ENCODE measurements around the gene NEURL4. TPM values are rescaled to one million over a fixed set of nuclear protein-coding genes. Genes with fewer than 3 reads are reported as not detected.
A peak's percentile ranks its signal among the peaks of the same experiment; 100 is the strongest.

The NEURL4 gene
- polyA plus RNA-seq, 1 donor = 28.7 TPM

GRCh38 chr17:7304179-7304578 lies 25.0 kb downstream of the NEURL4 start:
- no peaks in the 10 kb centered on the region for H3K9me3 ChIP-seq (ENCODE audit: control insufficient read depth, low read depth, low read length)
- no peak overlapping the region for H3K4me3 ChIP-seq (ENCODE audit: low read length)
- no peaks in the 10 kb centered on the region for H3K27me3 ChIP-seq (ENCODE audit: control insufficient read depth, insufficient read depth, low read length)
- WGBS (ENCODE audit: insufficient coverage, low lambda C conversion rate) = 97% methylated on average over 5 of the region's 7 CpGs
- peaks cover 3% of the 10 kb centered on the region for H3K4me1 ChIP-seq (ENCODE audit: control insufficient read depth, insufficient read depth, low read length)
- H3K36me3 ChIP-seq (ENCODE audit: control insufficient read depth, insufficient read depth, low read length) = no peaks in the 10 kb centered on the region
- H3K27ac ChIP-seq (ENCODE audit: low read length) = no peak overlapping the region
- DNase-seq = no peak

GRCh38 chr17:7296189-7296861 lies 32.8 kb downstream of the NEURL4 start:
- H3K4me3 ChIP-seq (ENCODE audit: low read length) = no peak overlapping the region
- H3K4me1 ChIP-seq (ENCODE audit: control insufficient read depth, insufficient read depth, low read length) = peaks cover 34% of the 10 kb centered on the region
- no peak overlapping the region for H3K27ac ChIP-seq (ENCODE audit: low read length)

DNA sequence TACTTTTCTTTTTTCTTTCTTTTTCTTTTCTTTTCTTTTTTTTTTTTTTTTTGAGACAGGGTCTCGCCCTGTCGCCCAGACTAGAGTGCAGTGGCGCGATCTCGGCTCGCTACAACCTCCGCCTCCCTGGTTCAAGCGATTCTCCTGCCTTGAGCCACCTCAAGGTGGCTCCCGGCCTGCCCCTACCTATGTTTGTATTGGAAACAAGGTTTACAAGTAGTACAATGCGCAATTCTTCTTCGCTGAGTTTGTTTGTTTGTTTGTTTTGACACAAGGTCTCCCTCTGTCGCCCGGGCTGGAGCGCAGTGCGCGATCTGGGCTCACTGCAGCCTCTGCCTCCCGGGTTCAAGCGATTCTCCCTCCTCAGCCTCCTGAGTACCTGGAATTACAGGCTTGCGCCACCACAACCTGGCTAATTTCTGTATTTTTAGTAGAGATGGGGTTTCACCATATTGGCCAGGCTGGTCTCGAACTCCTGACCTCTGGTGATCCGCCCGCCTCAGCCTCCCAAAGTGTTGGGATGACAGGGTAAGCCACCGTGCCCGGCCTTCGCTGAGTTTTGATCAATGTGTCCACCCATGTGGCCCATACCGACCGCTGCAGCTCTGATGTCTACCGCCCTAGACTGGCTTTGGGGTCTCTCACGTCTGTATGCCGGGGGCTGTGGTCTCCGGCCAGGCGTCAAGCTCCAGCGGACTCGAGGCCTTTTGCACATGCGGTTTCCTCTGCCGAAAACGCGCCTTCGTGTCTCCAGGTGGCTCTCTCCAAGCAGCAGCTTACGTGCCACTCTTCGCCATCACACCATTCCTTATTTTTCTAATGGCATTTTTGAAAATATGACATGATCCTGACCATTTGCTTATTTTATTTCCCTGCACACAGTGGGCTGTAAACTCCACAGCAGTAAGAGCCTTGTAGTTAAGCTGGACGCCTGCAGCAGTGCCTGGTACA lies 33.6 kb downstream of the NEURL4 start:
- Histone ChIP-seq H3K27ac (ENCODE audit: low read length) (no peak overlapping the region), H3K4me1 (ENCODE audit: control insufficient read depth, insufficient read depth, low read length) (peaks cover 34% of the 10 kb centered on the region), H3K27me3 (ENCODE audit: control insufficient read depth, insufficient read depth, low read length) (peaks cover 37% of the 10 kb centered on the region), H3K9me3 (ENCODE audit: control insufficient read depth, low read depth, low read length) (peaks cover 6% of the 10 kb centered on the region), H3K36me3 (ENCODE audit: control insufficient read depth, insufficient read depth, low read length) (no peaks in the 10 kb centered on the region), H3K4me3 (ENCODE audit: low read length) (peak overlapping the region; percentile 31)
- DNase-seq = no peak
- WGBS (ENCODE audit: insufficient coverage, low lambda C conversion rate) = no CpG with 5 or more reads among the region's 42 CpGs

More at GRCh38 chr17:7296189-7296861, 32.8 kb downstream of the NEURL4 start:
- no peaks in the 10 kb centered on the region for H3K36me3 ChIP-seq (ENCODE audit: control insufficient read depth, insufficient read depth, low read length)
- H3K9me3 ChIP-seq (ENCODE audit: control insufficient read depth, low read depth, low read length) = peaks cover 6% of the 10 kb centered on the region
- WGBS (ENCODE audit: insufficient coverage, low lambda C conversion rate) = no CpG with 5 or more reads among the region's 51 CpGs
- DNase-seq = peak; percentile 71 to 74
- peaks cover 34% of the 10 kb centered on the region for H3K27me3 ChIP-seq (ENCODE audit: control insufficient read depth, insufficient read depth, low read length)

- DNase-seq = peak; percentile 92 to 95
- H3K27ac ChIP-seq (ENCODE audit: low read length) = no peak within 1 kb of the TSS
- peaks cover 34% of the 10 kb centered on the region for H3K4me1 ChIP-seq (ENCODE audit: control insufficient read depth, insufficient read depth, low read length)
- peaks cover 37% of the 10 kb centered on the region for H3K27me3 ChIP-seq (ENCODE audit: control insufficient read depth, insufficient read depth, low read length)
- no peaks in the 10 kb centered on the region for H3K36me3 ChIP-seq (ENCODE audit: control insufficient read depth, insufficient read depth, low read length)
- H3K9me3 ChIP-seq (ENCODE audit: control insufficient read depth, low read depth, low read length) = peaks cover 6% of the 10 kb centered on the region
- H3K4me3 ChIP-seq (ENCODE audit: low read length) = peak within 1 kb of the TSS; percentile 31
- WGBS (ENCODE audit: insufficient coverage, low lambda C conversion rate) = 0% methylated on average over 2 of the region's 57 CpGs
Observed at GRCh38 chr17:7294614-7295153, 34.5 kb downstream of the NEURL4 start, which contains the start of gene YBX2. Gene YBX2 (minus strand): TSS chr17:7294639. CDS start chr17:7294500, 139 bp downstream.

DNA sequence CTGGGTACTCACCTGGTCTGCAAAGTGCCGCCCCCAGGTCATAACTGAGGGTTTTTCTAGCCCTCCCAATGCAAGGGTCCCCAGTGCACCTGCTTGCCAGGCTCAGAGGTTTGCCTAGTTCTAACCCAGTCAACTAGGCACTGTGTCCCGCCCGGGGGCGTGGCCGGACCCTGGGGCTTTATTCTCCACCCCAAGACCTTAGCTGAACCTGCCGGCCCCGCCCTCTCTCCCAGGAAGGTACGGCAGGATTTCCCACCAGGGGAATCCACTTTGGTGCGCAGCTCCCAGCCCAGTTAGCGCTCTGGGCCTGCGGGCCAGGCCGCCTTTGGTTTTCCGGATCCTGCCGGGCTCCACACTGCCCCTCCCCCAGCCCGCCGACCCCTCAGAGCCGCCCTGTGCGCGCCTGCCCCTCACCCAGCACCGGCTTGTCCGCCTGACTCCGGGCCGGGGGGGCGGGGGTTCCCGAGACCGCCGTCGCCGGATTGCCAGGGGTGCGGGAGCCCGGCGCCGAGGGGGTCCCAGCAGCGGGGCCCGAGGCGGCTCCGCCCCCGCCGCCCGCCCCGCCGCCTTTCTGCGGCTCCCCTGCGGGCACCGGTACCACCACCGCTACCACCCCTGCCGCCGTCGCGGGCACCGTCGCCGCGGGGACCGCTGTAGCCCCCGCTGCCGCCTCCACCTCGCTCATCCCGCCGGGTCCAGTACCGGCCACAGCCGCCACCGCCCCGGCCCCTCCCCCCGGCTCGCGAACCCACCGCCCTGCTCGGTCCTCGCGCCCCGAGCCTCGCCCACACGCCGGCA lies 35.1 kb downstream of the NEURL4 start:
- H3K27ac ChIP-seq (ENCODE audit: low read length) = no peak overlapping the region
- no CpG with 5 or more reads among the region's 75 CpGs for WGBS (ENCODE audit: insufficient coverage, low lambda C conversion rate)
- peaks cover 6% of the 10 kb centered on the region for H3K9me3 ChIP-seq (ENCODE audit: control insufficient read depth, low read depth, low read length)
- peaks cover 37% of the 10 kb centered on the region for H3K27me3 ChIP-seq (ENCODE audit: control insufficient read depth, insufficient read depth, low read length)
- peak; percentile 31 to 64 for DNase-seq
- no peak overlapping the region for H3K4me3 ChIP-seq (ENCODE audit: low read length)
- H3K36me3 ChIP-seq (ENCODE audit: control insufficient read depth, insufficient read depth, low read length) = no peaks in the 10 kb centered on the region
- H3K4me1 ChIP-seq (ENCODE audit: control insufficient read depth, insufficient read depth, low read length) = peaks cover 34% of the 10 kb centered on the region

- Histone ChIP-seq H3K36me3 (ENCODE audit: control insufficient read depth, insufficient read depth, low read length) (no peaks in the 10 kb centered on the region), H3K4me1 (ENCODE audit: control insufficient read depth, insufficient read depth, low read length) (peaks cover 34% of the 10 kb centered on the region), H3K9me3 (ENCODE audit: control insufficient read depth, low read depth, low read length) (peaks cover 6% of the 10 kb centered on the region), H3K27ac (ENCODE audit: low read length) (no peak overlapping the region), H3K27me3 (ENCODE audit: control insufficient read depth, insufficient read depth, low read length) (peaks cover 37% of the 10 kb centered on the region), H3K4me3 (ENCODE audit: low read length) (no peak overlapping the region)
- 80% methylated on average over 1 of the region's 11 CpGs for WGBS (ENCODE audit: insufficient coverage, low lambda C conversion rate)
- DNase-seq = no peak
Observed at GRCh38 chr17:7293159-7293558, 36.0 kb downstream of the NEURL4 start.

GRCh38 chr17:7292729-7293128 lies 36.4 kb downstream of the NEURL4 start:
- H3K4me3 ChIP-seq (ENCODE audit: low read length) = no peak overlapping the region
- H3K4me1 ChIP-seq (ENCODE audit: control insufficient read depth, insufficient read depth, low read length) = peaks cover 34% of the 10 kb centered on the region
- no peak overlapping the region for H3K27ac ChIP-seq (ENCODE audit: low read length)

DNA sequence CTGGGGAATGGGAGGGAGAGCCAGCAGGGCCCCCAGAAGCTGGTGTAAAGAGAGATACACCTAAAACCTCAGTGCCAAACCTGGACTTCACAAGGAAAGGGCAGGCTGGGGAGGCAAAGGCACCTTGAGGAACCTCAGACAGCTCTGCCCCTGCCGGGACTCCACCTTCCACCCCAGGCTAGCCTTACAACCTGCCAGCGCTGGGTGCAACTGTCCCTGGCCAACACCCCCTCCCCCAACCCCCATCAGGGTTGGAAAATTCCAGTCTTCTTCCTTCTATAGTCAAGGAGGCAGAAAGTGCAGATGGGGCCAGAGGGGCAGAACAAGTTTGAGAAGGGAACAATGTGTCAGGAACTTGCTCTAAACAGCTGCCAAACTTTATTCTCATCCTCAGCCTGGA lies 36.9 kb downstream of the NEURL4 start:
- H3K27me3 ChIP-seq (ENCODE audit: control insufficient read depth, insufficient read depth, low read length) = peaks cover 37% of the 10 kb centered on the region
- peaks cover 6% of the 10 kb centered on the region for H3K9me3 ChIP-seq (ENCODE audit: control insufficient read depth, low read depth, low read length)
- DNase-seq = no peak
- WGBS (ENCODE audit: insufficient coverage, low lambda C conversion rate) = no CpG with 5 or more reads among the region's 2 CpGs
- H3K36me3 ChIP-seq (ENCODE audit: control insufficient read depth, insufficient read depth, low read length) = no peaks in the 10 kb centered on the region
- no peak overlapping the region for H3K27ac ChIP-seq (ENCODE audit: low read length)
- H3K4me3 ChIP-seq (ENCODE audit: low read length) = no peak overlapping the region
- peaks cover 34% of the 10 kb centered on the region for H3K4me1 ChIP-seq (ENCODE audit: control insufficient read depth, insufficient read depth, low read length)

More at GRCh38 chr17:7292729-7293128, 36.4 kb downstream of the NEURL4 start:
- WGBS (ENCODE audit: insufficient coverage, low lambda C conversion rate) = no CpG with 5 or more reads among the region's 6 CpGs
- H3K9me3 ChIP-seq (ENCODE audit: control insufficient read depth, low read depth, low read length) = peaks cover 6% of the 10 kb centered on the region
- peak in 1 of 2 donors; percentile 62 for DNase-seq
- peaks cover 37% of the 10 kb centered on the region for H3K27me3 ChIP-seq (ENCODE audit: control insufficient read depth, insufficient read depth, low read length)
- H3K36me3 ChIP-seq (ENCODE audit: control insufficient read depth, insufficient read depth, low read length) = no peaks in the 10 kb centered on the region

- H3K36me3 ChIP-seq (ENCODE audit: control insufficient read depth, insufficient read depth, low read length) = no peaks in the 10 kb centered on the region
- WGBS (ENCODE audit: insufficient coverage, low lambda C conversion rate) = no CpG with 5 or more reads among the region's 11 CpGs
- peaks cover 6% of the 10 kb centered on the region for H3K9me3 ChIP-seq (ENCODE audit: control insufficient read depth, low read depth, low read length)
- no peak overlapping the region for H3K4me3 ChIP-seq (ENCODE audit: low read length)
- DNase-seq = no peak
- H3K27me3 ChIP-seq (ENCODE audit: control insufficient read depth, insufficient read depth, low read length) = peaks cover 31% of the 10 kb centered on the region
- H3K4me1 ChIP-seq (ENCODE audit: control insufficient read depth, insufficient read depth, low read length) = peaks cover 26% of the 10 kb centered on the region
- H3K27ac ChIP-seq (ENCODE audit: low read length) = no peak overlapping the region
Observed at GRCh38 chr17:7290685-7291084, 38.5 kb downstream of the NEURL4 start.

Data from large intestine (tissue), 3 donors.